K562 (cell line): ENCODE data around the gene SRL. TPM values are rescaled to one million over a fixed set of nuclear protein-coding genes. Genes with fewer than 3 reads are reported as not detected.

Source experiments
- ATAC-seq: fragments of 200-7000 bp; cut with Tn5 transposase; 3 replicates; pipeline ENCODE4 v1.9.1; 2020; ENCODE audit warnings: moderate library complexity
- BruUV-seq: library from RNA; stranded (reverse); fragments of 400-500 nt; replicated peaks from 2 replicates; lab custom pipeline; 2021; lab: Mats Ljungman, UMichigan
- CTCF ChIA-PET: fragments of 300-600 bp; formaldehyde crosslinking; extraction: SDS; loops from one replicate; lab custom pipeline; 2021; ENCODE audit warnings: low intra/inter-chr PET ratio; lab: Yijun Ruan, JAX
- POLR2A ChIA-PET: fragments of 300-600, 350-650 bp; sonication (Branson Sonifier 250); formaldehyde crosslinking; extraction: SDS; loops from one replicate; lab custom pipeline; 2021; ENCODE audit warnings: antibody characterized with exemption, inconsistent platforms; lab: Yijun Ruan, JAX
- DNase-seq, 4 experiments: peaks; one replicate each; pipeline versions ENCODE4 v3.0.0 to v3.0.0-alpha.2; 2011 to 2018; ENCODE audit warnings: low spot score in 3 of 4, mixed read lengths in 3 of 4; ENCODE audit errors: extremely low read depth in 1 of 4
- FAIRE-seq: peaks from 2 replicates; lab custom pipeline; 2011; peaks lifted over from hg19 to GRCh38; lab: Jason Lieb, UNC
- H2AFZ ChIP-seq: 2 replicates; pipeline ENCODE4 v1.6.0; 2011; ENCODE audit warnings: low read depth, low read length, control low read depth, inconsistent platforms
- H3K27ac ChIP-seq: fragments of 200-600 bp; 3 replicates; pipeline ENCODE4 v1.8.0; 2011; ENCODE audit warnings: low read depth, mild to moderate bottlenecking, control low read depth, inconsistent platforms, low read length, moderate library complexity, mixed read lengths; ENCODE audit errors: extremely low read depth
- H3K27me3 ChIP-seq, 2 experiments: fragments of 300-600 bp in 1 of 2; 2 replicates in 1 of 2; 3 replicates in 1 of 2; pipeline versions ENCODE4 v1.6.0 to v1.8.0; 2011; ENCODE audit warnings: inconsistent platforms in 2 of 2, low read length in 2 of 2, mild to moderate bottlenecking in 1 of 2, mixed read lengths in 1 of 2, moderate library complexity in 1 of 2; ENCODE audit not compliant: control insufficient read depth in 2 of 2, insufficient read depth in 2 of 2
- H3K36me3 ChIP-seq: fragments of 300-600 bp; 3 replicates; pipeline ENCODE4 v1.8.0; 2011; ENCODE audit warnings: mild to moderate bottlenecking, low read length, inconsistent platforms; ENCODE audit not compliant: control insufficient read depth, insufficient read depth
- H3K4me1 ChIP-seq, 2 experiments: fragments of 200-600 bp in 1 of 2; replicated peaks in 1 of 2; 2 replicates in 1 of 2; 3 replicates in 1 of 2; pipeline versions ENCODE4 v1.5.1 to v1.8.0; 2011; ENCODE audit warnings: inconsistent platforms in 2 of 2, low read length in 2 of 2, mild to moderate bottlenecking in 1 of 2, mixed read lengths in 1 of 2, moderate library complexity in 1 of 2; ENCODE audit not compliant: control insufficient read depth in 2 of 2, insufficient read depth in 2 of 2
- H3K4me2 ChIP-seq: 2 replicates; pipeline ENCODE4 v1.6.1; 2011; ENCODE audit warnings: low read length, control low read depth, inconsistent platforms, mixed read lengths; ENCODE audit not compliant: insufficient read depth
- H3K4me3 ChIP-seq: fragments of 200-600 bp; sonication (generic), shearing (Covaris generic); 2 replicates; pipeline ENCODE4 v1.5.1; 2016; ENCODE audit warnings: control low read depth, inconsistent platforms
- H3K79me2 ChIP-seq: fragments of 200-600 bp; 3 replicates; pipeline ENCODE4 v1.8.0; 2011; ENCODE audit warnings: low read length, inconsistent platforms; ENCODE audit not compliant: control insufficient read depth, insufficient read depth
- H3K9ac ChIP-seq, 2 experiments: 2 replicates each; pipeline versions ENCODE4 v1.6.0 to v1.6.1; 2011; ENCODE audit warnings: low read depth in 2 of 2, low read length in 2 of 2, control low read depth in 1 of 2, inconsistent platforms in 1 of 2, mild to moderate bottlenecking in 1 of 2, mixed read lengths in 1 of 2; ENCODE audit not compliant: insufficient read depth in 1 of 2
- H3K9me1 ChIP-seq: one replicate; pipeline ENCODE4 v1.6.0; 2011; ENCODE audit warnings: inconsistent platforms, mild to moderate bottlenecking, low read length, moderate library complexity; ENCODE audit not compliant: control insufficient read depth, insufficient read depth
- H3K9me3 ChIP-seq: replicated peaks from 2 replicates; pipeline ENCODE4 v1.5.1; 2011; ENCODE audit warnings: low read depth, low read length, inconsistent platforms; ENCODE audit not compliant: control insufficient read depth, insufficient read depth
- H4K20me1 ChIP-seq: replicated peaks from 2 replicates; pipeline ENCODE4 v1.6.1; 2011; ENCODE audit warnings: low read length, inconsistent platforms, mixed read lengths; ENCODE audit not compliant: control insufficient read depth, insufficient read depth
- POLR2B ChIP-seq: fragments of 450-650 bp; IDR thresholded peaks from 2 replicates; pipeline ENCODE4 v1.6.1; 2018; ENCODE audit warnings: low read depth; ENCODE audit not compliant: partially characterized antibody
- RNF2 ChIP-seq: sonication (generic); IDR thresholded peaks from 2 replicates; pipeline ENCODE4 v1.6.1; 2016
- TAF7 ChIP-seq: fragments of 450-650 bp; IDR thresholded peaks from 2 replicates; pipeline ENCODE4 v1.6.1; 2016; ENCODE audit warnings: missing genetic modification characterization, missing compliant biosample characterization
- TAL1 ChIP-seq: fragments of 450-650 bp; IDR thresholded peaks from 2 replicates; pipeline ENCODE4 v1.6.1; 2016; ENCODE audit warnings: mild to moderate bottlenecking
- WGBS: fragments of 100-300 bp; shearing (Covaris generic); methylation state at CpG from one replicate; pipeline ENCODE4 v1.1.6; 2016; ENCODE audit warnings: low coverage, mixed read lengths; ENCODE audit not compliant: insufficient coverage; ENCODE audit errors: missing lambda C conversion rate; 5-methylcytosine and 5-hydroxymethylcytosine counted together
- in situ Hi-C: fragments of 300-500 bp; cut with MboI; formaldehyde crosslinking; loops from 4 replicates; pipeline ENCODE4 v1.15.0; 2018; ENCODE audit warnings: inconsistent platforms, mixed read lengths
- intact Hi-C: fragments of 100-400 bp; cut with micrococcal nuclease; formaldehyde crosslinking; loops from 2 replicates; pipeline ENCODE4 v1.14.2; 2022
- polyA plus RNA-seq, 8 experiments: library from polyadenylated mRNA; depleted of rRNA in 4 of 8; stranded (reverse) in 5 of 8; unstranded in 3 of 8; fragments of >200 nt; fragmentation: Nextera tagmentation in 2 of 8; fragmentation: Illumina TruSeq in 1 of 8; extraction: Ambion mirVana in 2 of 8; extraction: Trizol in 1 of 8; gene quantifications; 2 replicates each; pipeline versions ENCODE4 v1.2.1 to v1.2.3, GENCODE V29; 2011 to 2014; ENCODE audit warnings: inconsistent platforms in 1 of 8, missing spikeins in 1 of 8
- total RNA-seq, 7 experiments: library from RNA; depleted of rRNA in 6 of 7; stranded (reverse); fragments of >200 nt in 6 of 7; fragmentation: Illumina TruSeq in 2 of 7; extraction: Trizol in 2 of 7; gene quantifications; 2 replicates each; pipeline versions ENCODE4 v1.2.1 to v1.2.3, GENCODE V29; 2011 to 2021; ENCODE audit warnings: low replicate concordance in 1 of 7
- TF ChIP-seq, protein P1 (sequence below), 3 experiments: fragments of 200-800 bp in 1 of 3; fragments of 250-450 bp in 1 of 3; fragments of 450-650 bp in 1 of 3; sonication (Bioruptor Pico) in 1 of 3; sonication (Bioruptor generic) in 1 of 3; formaldehyde crosslinking in 1 of 3; IDR thresholded peaks; 2 replicates each; pipeline versions ENCODE4 v1.6.1 to v1.8.0; 2016 to 2022; ENCODE audit warnings: mild to moderate bottlenecking in 2 of 3, missing genetic modification characterization in 2 of 3, missing compliant biosample characterization in 1 of 3, moderate library complexity in 1 of 3
- TF ChIP-seq, protein P2 (sequence below): conservative IDR thresholded peaks from 2 replicates; pipeline ENCODE4 v1.6.1; 2011; ENCODE audit warnings: low read depth, mild to moderate bottlenecking, low read length; ENCODE audit not compliant: control insufficient read depth
- TF ChIP-seq, protein P3 (sequence below), 3 experiments: IDR thresholded peaks in 2 of 3; conservative IDR thresholded peaks in 1 of 3; 2 replicates each; pipeline ENCODE4 v1.5.1; 2011 to 2012; ENCODE audit warnings: low read length in 3 of 3, mild to moderate bottlenecking in 3 of 3, control low read depth in 2 of 3, improper control_type of control experiment in 1 of 3, inconsistent platforms in 1 of 3, low read depth in 1 of 3, mixed read lengths in 1 of 3, moderate library complexity in 1 of 3; ENCODE audit not compliant: insufficient read depth in 2 of 3

Gene SRL
- total and polyA plus RNA-seq, 9 of the 15 experiments (the other 6 are each of a cell fraction or from before 2014, with no cell fraction given): 0.01 TPM; not detected in 8

DNA sequence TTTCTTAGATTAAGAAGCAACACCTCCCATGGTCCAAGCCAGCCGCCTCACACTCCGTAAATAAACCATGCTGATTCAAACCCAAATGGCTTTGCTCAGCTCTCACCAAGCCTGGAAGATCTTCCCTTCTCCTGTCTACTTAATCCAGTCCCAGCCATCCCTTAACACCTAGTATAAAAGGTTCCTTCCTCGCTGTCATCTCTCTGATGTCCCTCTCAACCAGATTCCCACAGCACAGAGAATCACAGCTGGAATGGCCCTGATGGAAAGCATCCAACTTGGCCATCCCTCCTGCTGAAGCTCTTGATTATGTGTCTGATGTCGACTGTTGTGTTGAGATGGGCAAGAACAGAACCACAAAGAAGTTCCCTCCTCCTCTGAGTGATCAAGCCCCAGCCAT, 75.1 kb downstream of the SRL start (continued):
- TF ChIP-seq, protein P1, sequence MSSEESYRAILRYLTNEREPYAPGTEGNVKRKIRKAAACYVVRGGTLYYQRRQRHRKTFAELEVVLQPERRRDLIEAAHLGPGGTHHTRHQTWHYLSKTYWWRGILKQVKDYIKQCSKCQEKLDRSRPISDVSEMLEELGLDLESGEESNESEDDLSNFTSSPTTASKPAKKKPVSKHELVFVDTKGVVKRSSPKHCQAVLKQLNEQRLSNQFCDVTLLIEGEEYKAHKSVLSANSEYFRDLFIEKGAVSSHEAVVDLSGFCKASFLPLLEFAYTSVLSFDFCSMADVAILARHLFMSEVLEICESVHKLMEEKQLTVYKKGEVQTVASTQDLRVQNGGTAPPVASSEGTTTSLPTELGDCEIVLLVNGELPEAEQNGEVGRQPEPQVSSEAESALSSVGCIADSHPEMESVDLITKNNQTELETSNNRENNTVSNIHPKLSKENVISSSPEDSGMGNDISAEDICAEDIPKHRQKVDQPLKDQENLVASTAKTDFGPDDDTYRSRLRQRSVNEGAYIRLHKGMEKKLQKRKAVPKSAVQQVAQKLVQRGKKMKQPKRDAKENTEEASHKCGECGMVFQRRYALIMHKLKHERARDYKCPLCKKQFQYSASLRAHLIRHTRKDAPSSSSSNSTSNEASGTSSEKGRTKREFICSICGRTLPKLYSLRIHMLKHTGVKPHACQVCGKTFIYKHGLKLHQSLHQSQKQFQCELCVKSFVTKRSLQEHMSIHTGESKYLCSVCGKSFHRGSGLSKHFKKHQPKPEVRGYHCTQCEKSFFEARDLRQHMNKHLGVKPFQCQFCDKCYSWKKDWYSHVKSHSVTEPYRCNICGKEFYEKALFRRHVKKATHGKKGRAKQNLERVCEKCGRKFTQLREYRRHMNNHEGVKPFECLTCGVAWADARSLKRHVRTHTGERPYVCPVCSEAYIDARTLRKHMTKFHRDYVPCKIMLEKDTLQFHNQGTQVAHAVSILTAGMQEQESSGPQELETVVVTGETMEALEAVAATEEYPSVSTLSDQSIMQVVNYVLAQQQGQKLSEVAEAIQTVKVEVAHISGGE (CRISPR knock-in tag; IDR thresholded peaks at IDR 0.05): no peak
- TF ChIP-seq RNF2: no peak
- TF ChIP-seq POLR2B: no peak
- no peak for TF ChIP-seq TAL1

DNA sequence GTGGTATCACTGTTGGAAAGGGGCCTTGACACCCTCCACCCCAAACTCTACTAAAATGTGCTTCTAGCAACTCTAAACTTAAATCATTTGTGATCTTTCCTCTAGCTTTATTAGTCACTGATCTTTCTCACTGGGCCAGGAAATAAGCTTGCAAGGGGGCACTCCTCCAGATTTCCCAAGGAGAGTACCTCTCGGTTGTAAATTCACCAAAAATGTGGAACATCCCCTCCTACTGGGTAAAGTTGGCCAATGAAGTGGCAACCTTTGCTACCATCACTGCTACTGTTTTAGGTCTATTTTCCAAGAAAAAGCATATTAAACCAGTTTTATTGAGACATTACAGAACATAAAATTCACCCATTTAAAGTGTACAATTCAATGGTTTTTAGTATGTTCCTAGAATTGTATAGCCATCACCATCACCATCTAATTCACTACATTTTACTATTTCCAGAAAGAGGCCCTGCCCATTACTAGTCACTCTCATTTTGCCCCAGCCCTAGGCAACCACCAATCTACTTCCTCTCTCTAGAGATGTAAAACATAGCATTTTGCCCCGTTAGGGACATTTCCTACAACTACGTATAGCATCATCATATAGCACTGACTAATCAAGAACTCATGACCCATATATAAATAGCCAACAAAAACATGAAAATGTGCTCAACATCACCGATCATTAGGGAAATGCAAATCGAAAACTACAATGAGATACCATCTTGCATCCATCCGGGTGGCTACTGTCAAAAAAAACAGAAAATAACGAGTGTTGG, 81.0 kb downstream of the SRL start:
- in situ Hi-C loops: no loop called here
- no peaks in the 10 kb centered on the region for H4K20me1 ChIP-seq
- H3K27ac ChIP-seq: no peak overlapping the region
- H3K79me2 ChIP-seq: no peaks in the 10 kb centered on the region
- no TSS peak for BruUV-seq
- no peak overlapping the region for H3K4me2 ChIP-seq
- ChIA-PET POLR2A (interaction anchor here (0.6 kb wide), 1 partner anchor 40 kb away, joined by 3 read pairs; no protein-coding TSS in a partner anchor), CTCF (no interaction called here)
- peaks cover 24 to 51% of the 10 kb centered on the region in 2 experiments for H3K27me3 ChIP-seq
- FAIRE-seq: no peak
- H3K4me3 ChIP-seq: no peak overlapping the region
- no peak for DNase-seq
- intact Hi-C loops: no loop called here
- WGBS: 1% methylated on average over 7 of the region's 7 CpGs
- no peaks in the 10 kb centered on the region for H3K9me1 ChIP-seq
- H3K9ac ChIP-seq: no peak overlapping the region
- H2AFZ ChIP-seq: no peak overlapping the region
- TF ChIP-seq, protein P2, sequence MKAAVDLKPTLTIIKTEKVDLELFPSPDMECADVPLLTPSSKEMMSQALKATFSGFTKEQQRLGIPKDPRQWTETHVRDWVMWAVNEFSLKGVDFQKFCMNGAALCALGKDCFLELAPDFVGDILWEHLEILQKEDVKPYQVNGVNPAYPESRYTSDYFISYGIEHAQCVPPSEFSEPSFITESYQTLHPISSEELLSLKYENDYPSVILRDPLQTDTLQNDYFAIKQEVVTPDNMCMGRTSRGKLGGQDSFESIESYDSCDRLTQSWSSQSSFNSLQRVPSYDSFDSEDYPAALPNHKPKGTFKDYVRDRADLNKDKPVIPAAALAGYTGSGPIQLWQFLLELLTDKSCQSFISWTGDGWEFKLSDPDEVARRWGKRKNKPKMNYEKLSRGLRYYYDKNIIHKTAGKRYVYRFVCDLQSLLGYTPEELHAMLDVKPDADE: no peak
- no peak for TF ChIP-seq TAF7 (tag)
- TF ChIP-seq, protein P3, sequence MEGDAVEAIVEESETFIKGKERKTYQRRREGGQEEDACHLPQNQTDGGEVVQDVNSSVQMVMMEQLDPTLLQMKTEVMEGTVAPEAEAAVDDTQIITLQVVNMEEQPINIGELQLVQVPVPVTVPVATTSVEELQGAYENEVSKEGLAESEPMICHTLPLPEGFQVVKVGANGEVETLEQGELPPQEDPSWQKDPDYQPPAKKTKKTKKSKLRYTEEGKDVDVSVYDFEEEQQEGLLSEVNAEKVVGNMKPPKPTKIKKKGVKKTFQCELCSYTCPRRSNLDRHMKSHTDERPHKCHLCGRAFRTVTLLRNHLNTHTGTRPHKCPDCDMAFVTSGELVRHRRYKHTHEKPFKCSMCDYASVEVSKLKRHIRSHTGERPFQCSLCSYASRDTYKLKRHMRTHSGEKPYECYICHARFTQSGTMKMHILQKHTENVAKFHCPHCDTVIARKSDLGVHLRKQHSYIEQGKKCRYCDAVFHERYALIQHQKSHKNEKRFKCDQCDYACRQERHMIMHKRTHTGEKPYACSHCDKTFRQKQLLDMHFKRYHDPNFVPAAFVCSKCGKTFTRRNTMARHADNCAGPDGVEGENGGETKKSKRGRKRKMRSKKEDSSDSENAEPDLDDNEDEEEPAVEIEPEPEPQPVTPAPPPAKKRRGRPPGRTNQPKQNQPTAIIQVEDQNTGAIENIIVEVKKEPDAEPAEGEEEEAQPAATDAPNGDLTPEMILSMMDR (IDR thresholded peaks at IDR 0.05 in 2 of 3, conservative IDR thresholded peaks at IDR 0.05 in 1 of 3; ENCODE audit: insufficient read depth in 2 of 3, low read depth in 1 of 3, low read length in 3 of 3): 0 out of 6 replicates have a peak, but pooled peaks of 1 of the 3 experiments have one; percentile 9
- no peaks in the 10 kb centered on the region; a peak in 1 of 5 replicates for H3K4me1 ChIP-seq
- no peaks in the 10 kb centered on the region for H3K9me3 ChIP-seq
- H3K36me3 ChIP-seq: no peaks in the 10 kb centered on the region
- no peak for ATAC-seq
